GM23248 (cell line): ENCODE results near the gene PGAP2.

Source experiments
- EZH2 ChIP-seq: fragments of 200-600 bp; sonication (generic); IDR thresholded peaks from 2 replicates; pipeline ENCODE4 v1.6.1; 2018; ENCODE audit warnings: antibody characterized with exemption, mild to moderate bottlenecking; ENCODE audit not compliant: insufficient read depth, poor library complexity, severe bottlenecking
- EZH2phosphoT487 ChIP-seq: fragments of 200-600 bp; sonication (generic); IDR thresholded peaks from 2 replicates; pipeline ENCODE4 v1.6.1; 2018; ENCODE audit warnings: antibody characterized with exemption, moderate library complexity, mild to moderate bottlenecking, low read depth; ENCODE audit not compliant: insufficient read depth

DNA sequence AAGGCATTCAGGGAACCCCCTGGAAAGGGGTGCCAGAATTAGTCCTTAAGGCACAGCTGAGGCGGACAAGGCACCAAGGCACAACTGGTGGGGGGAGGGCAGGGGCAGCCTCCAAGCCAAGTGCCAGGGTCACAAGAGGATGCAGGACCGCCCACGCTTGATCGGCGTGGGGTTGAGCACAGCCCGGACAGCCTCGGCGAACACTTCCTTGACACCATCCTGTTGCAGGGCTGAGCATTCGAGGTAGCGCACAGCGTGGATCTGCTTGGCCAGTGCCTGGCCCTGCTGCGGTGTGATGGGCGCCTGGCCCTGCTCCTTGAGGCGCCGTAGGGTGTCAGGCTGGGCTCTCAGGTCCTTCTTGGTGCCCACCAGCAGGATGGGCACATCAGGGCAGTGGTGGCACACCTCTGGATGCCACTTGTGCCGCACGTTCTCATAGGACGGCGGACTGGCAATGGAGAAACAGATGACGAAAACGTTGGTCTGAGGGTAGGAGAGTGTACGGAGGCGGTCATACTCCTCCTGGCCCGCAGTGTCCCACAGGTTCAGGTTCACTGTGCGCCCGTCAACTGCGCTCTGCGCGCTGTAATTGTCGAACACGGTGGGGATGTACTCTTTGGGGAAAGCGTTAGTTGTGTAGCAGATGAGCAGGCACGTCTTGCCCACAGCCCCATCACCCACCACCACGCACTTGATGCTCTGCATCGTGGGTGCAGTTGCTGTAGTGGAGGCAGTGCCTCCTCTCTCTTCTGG is 19.2 kb downstream of the PGAP2 start:
- no peak for TF ChIP-seq EZH2phosphoT487
- no peak for TF ChIP-seq EZH2
